DMS153 (cell line): Measurements from ENCODE around the gene ASB5.

Source experiments
- DNase-seq: peaks from one replicate; lab custom pipeline; 2025; lab: John Stamatoyannopoulos, UW

ASB5 gene

GRCh38 chr4:176277162-176277904 is 8.3 kb upstream of the ASB5 start:
- peak; percentile 56 for DNase-seq

GRCh38 chr4:176276710-176277109 is 7.7 kb upstream of the ASB5 start:
- DNase-seq: no peak

- no peak for DNase-seq
Measured at GRCh38 chr4:176274441-176274840, 5.4 kb upstream of the ASB5 start.

- DNase-seq: no peak
Measured at GRCh38 chr4:176273736-176274135, 4.7 kb upstream of the ASB5 start.

- no peak for DNase-seq
Measured at GRCh38 chr4:176272799-176273198, 3.8 kb upstream of the ASB5 start.

- DNase-seq: no peak
Measured at GRCh38 chr4:176271749-176272148, 2.7 kb upstream of the ASB5 start.

GRCh38 chr4:176270669-176271068 is 1.6 kb upstream of the ASB5 start:
- DNase-seq: peak; percentile 27

- DNase-seq: no peak
Measured at GRCh38 chr4:176266026-176266425, 3.0 kb downstream of the ASB5 start.

- no peak for DNase-seq
Measured at GRCh38 chr4:176262243-176262642, 6.8 kb downstream of the ASB5 start.

GRCh38 chr4:176261481-176261880 is 7.5 kb downstream of the ASB5 start:
- DNase-seq: no peak

- no peak for DNase-seq
Measured at GRCh38 chr4:176261018-176261417, 8.0 kb downstream of the ASB5 start.

- DNase-seq: no peak
Measured at GRCh38 chr4:176259330-176260090, 9.5 kb downstream of the ASB5 start.

GRCh38 chr4:176258135-176258534 is 10.9 kb downstream of the ASB5 start:
- no peak for DNase-seq

GRCh38 chr4:176256921-176257320 is 12.1 kb downstream of the ASB5 start:
- DNase-seq: no peak

GRCh38 chr4:176242764-176243347 is 26.2 kb downstream of the ASB5 start:
- DNase-seq: no peak

GRCh38 chr4:176241703-176242102 is 27.3 kb downstream of the ASB5 start:
- no peak for DNase-seq

- DNase-seq: no peak
Measured at GRCh38 chr4:176238826-176239225, 30.2 kb downstream of the ASB5 start.

GRCh38 chr4:176238157-176238610 is 30.8 kb downstream of the ASB5 start:
- no peak for DNase-seq

GRCh38 chr4:176236946-176237345 is 32.1 kb downstream of the ASB5 start:
- DNase-seq: no peak

GRCh38 chr4:176230836-176231235 is 38.2 kb downstream of the ASB5 start:
- no peak for DNase-seq

- no peak for DNase-seq
Measured at GRCh38 chr4:176229645-176230044, 39.4 kb downstream of the ASB5 start.

- DNase-seq: no peak
Measured at GRCh38 chr4:176226736-176227135, 42.3 kb downstream of the ASB5 start.

- DNase-seq: no peak
Measured at GRCh38 chr4:176223561-176223960, 45.5 kb downstream of the ASB5 start.
